HCT116 (cell line): ENCODE measurements around the gene GRB2.

ENCODE experiments used
- ATF3 ChIP-seq: IDR thresholded peaks from 2 replicates; pipeline ENCODE4 v1.6.1; 2012
- CBX3 ChIP-seq: IDR thresholded peaks from 2 replicates; pipeline ENCODE4 v1.6.1; 2012; ENCODE audit warnings: low read depth
- CEBPB ChIP-seq: IDR thresholded peaks from 2 replicates; pipeline ENCODE4 v1.6.1; 2012; ENCODE audit warnings: low read depth
- CTCF ChIP-seq, 3 experiments: fragments of 200-600 bp in 1 of 3; sonication (generic) in 1 of 3; IDR thresholded peaks in 2 of 3; conservative IDR thresholded peaks in 1 of 3; 2 replicates each; pipeline ENCODE4 v1.5.1; 2012 to 2017; ENCODE audit warnings: low read depth in 2 of 3, low read length in 2 of 3, antibody characterized with exemption in 1 of 3, borderline replicate concordance in 1 of 3, control low read depth in 1 of 3, mild to moderate bottlenecking in 1 of 3, mixed read lengths in 1 of 3, mixed run types in 1 of 3, moderate library complexity in 1 of 3; ENCODE audit not compliant: insufficient read depth in 1 of 3
- EZH2 ChIP-seq: fragments of 200-600 bp; sonication (generic); IDR thresholded peaks from 2 replicates; pipeline ENCODE4 v1.6.1; 2017; ENCODE audit warnings: antibody characterized with exemption, mixed run types
- POLR2A ChIP-seq: IDR thresholded peaks from 2 replicates; pipeline ENCODE4 v1.7.0; 2011; ENCODE audit warnings: borderline replicate concordance; ENCODE audit not compliant: insufficient read depth, insufficient read length; ENCODE audit errors: extremely low read depth
- POLR2AphosphoS5 ChIP-seq: IDR thresholded peaks from 2 replicates; pipeline ENCODE4 v1.6.1; 2011; ENCODE audit warnings: mild to moderate bottlenecking, low read depth, low read length, moderate library complexity
- RAD21 ChIP-seq: IDR thresholded peaks from 2 replicates; pipeline ENCODE4 v1.6.1; 2012; ENCODE audit warnings: low read depth, mild to moderate bottlenecking
- TCF7L2 ChIP-seq: IDR thresholded peaks from 2 replicates; pipeline ENCODE4 v1.7.0; 2011; ENCODE audit warnings: borderline replicate concordance, inconsistent platforms; ENCODE audit not compliant: insufficient read depth, insufficient read length; ENCODE audit errors: extremely low read depth
- YY1 ChIP-seq: IDR thresholded peaks from 2 replicates; pipeline ENCODE4 v1.6.1; 2011; ENCODE audit warnings: low read length, low read depth, moderate library complexity, mild to moderate bottlenecking; ENCODE audit not compliant: insufficient replicate concordance; ENCODE audit errors: extremely low read depth
- TF ChIP-seq, protein P1 (sequence below): IDR thresholded peaks from 2 replicates; pipeline ENCODE4 v1.6.1; 2012
- TF ChIP-seq, protein P2 (sequence below): IDR thresholded peaks from 2 replicates; pipeline ENCODE4 v1.6.1; 2012; ENCODE audit warnings: low read depth

DNA sequence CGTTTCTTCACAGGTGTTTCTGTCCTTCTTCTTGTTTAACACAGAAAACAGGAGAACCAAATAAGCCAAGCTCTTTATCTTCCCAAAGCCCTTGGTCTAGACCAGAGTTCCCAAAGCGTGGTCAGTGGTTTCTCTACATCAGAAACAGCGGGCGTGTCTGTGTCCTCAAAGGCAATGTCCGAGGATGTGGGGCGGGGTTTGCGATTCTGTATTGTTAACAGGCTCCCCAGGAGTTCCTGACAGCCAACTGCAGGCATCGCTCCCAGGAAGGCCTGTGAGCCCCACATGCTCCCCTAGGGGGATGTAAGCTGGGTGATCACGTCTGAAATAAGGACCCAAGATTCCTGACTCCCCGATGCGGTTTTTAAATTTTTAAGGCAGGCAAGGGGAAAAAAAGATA is 87.8 kb downstream of the GRB2 start:
- no peak for TF ChIP-seq TCF7L2
- TF ChIP-seq CBX3, result no peak
- TF ChIP-seq, protein P1, sequence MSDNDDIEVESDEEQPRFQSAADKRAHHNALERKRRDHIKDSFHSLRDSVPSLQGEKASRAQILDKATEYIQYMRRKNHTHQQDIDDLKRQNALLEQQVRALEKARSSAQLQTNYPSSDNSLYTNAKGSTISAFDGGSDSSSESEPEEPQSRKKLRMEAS, result no peak
- no peak for TF ChIP-seq RAD21
- TF ChIP-seq CTCF (IDR thresholded peaks at IDR 0.05 in 2 of 3, conservative IDR thresholded peaks at IDR 0.05 in 1 of 3; ENCODE audit: borderline replicate concordance in 1 of 3, insufficient read depth in 1 of 3, low read depth in 2 of 3, low read length in 2 of 3), result no peak
- TF ChIP-seq, protein P2, sequence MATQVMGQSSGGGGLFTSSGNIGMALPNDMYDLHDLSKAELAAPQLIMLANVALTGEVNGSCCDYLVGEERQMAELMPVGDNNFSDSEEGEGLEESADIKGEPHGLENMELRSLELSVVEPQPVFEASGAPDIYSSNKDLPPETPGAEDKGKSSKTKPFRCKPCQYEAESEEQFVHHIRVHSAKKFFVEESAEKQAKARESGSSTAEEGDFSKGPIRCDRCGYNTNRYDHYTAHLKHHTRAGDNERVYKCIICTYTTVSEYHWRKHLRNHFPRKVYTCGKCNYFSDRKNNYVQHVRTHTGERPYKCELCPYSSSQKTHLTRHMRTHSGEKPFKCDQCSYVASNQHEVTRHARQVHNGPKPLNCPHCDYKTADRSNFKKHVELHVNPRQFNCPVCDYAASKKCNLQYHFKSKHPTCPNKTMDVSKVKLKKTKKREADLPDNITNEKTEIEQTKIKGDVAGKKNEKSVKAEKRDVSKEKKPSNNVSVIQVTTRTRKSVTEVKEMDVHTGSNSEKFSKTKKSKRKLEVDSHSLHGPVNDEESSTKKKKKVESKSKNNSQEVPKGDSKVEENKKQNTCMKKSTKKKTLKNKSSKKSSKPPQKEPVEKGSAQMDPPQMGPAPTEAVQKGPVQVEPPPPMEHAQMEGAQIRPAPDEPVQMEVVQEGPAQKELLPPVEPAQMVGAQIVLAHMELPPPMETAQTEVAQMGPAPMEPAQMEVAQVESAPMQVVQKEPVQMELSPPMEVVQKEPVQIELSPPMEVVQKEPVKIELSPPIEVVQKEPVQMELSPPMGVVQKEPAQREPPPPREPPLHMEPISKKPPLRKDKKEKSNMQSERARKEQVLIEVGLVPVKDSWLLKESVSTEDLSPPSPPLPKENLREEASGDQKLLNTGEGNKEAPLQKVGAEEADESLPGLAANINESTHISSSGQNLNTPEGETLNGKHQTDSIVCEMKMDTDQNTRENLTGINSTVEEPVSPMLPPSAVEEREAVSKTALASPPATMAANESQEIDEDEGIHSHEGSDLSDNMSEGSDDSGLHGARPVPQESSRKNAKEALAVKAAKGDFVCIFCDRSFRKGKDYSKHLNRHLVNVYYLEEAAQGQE, result no peak
- no peak for TF ChIP-seq POLR2A
- no peak for TF ChIP-seq CEBPB
- no peak for TF ChIP-seq YY1
- no peak for TF ChIP-seq POLR2AphosphoS5
- no peak for TF ChIP-seq ATF3
- TF ChIP-seq EZH2, result no peak
